Osteocyte (in vitro differentiated cells): Measurements from ENCODE around the gene DOCK3. TPM values are rescaled to one million over a fixed set of nuclear protein-coding genes. Genes with fewer than 3 reads are reported as not detected.

ENCODE experiments used
- DNase-seq: peaks from one replicate; pipeline ENCODE4 v3.0.0; 2021; ENCODE audit warnings: mixed read lengths; ENCODE audit not compliant: unreplicated experiment; ENCODE audit errors: extremely low spot score
- H3K27ac Mint-ChIP-seq: one replicate; pipeline ENCODE4 v1.8.0; 2021; ENCODE audit warnings: mild to moderate bottlenecking, mixed read lengths; ENCODE audit not compliant: unreplicated experiment
- H3K27me3 Mint-ChIP-seq: one replicate; pipeline ENCODE4 v1.8.0; 2021; ENCODE audit warnings: mixed read lengths; ENCODE audit not compliant: unreplicated experiment
- H3K36me3 Mint-ChIP-seq: one replicate; pipeline ENCODE4 v1.8.0; 2021; ENCODE audit warnings: mixed read lengths; ENCODE audit not compliant: unreplicated experiment
- H3K4me1 Mint-ChIP-seq: one replicate; pipeline ENCODE4 v1.8.0; 2021; ENCODE audit warnings: mixed read lengths; ENCODE audit not compliant: unreplicated experiment
- H3K4me3 Mint-ChIP-seq: one replicate; pipeline ENCODE4 v1.8.0; 2021; ENCODE audit warnings: mild to moderate bottlenecking, moderate library complexity, mixed read lengths; ENCODE audit not compliant: unreplicated experiment
- H3K9me3 Mint-ChIP-seq: one replicate; pipeline ENCODE4 v1.8.0; 2021; ENCODE audit warnings: mixed read lengths; ENCODE audit not compliant: unreplicated experiment
- total RNA-seq: library from RNA; stranded (reverse); gene quantifications from 2 replicates; pipeline ENCODE4 v1.2.1, GENCODE V29; 2021
- TF ChIP-seq, protein P1 (sequence below): fragments of 200-600 bp; sonication (generic); IDR thresholded peaks from 2 replicates; pipeline ENCODE4 v1.5.0; 2021; ENCODE audit warnings: antibody characterized with exemption, mild to moderate bottlenecking, moderate library complexity

Gene DOCK3
- total RNA-seq, 1 donor from 2014 or later = 0.24 TPM

- Mint-ChIP-seq H3K36me3 (no peaks in the 10 kb centered on the region), H3K27me3 (no peaks in the 10 kb centered on the region), H3K4me1 (peaks cover 25% of the 10 kb centered on the region), H3K27ac (no peak overlapping the region), H3K4me3 (no peak overlapping the region), H3K9me3 (no peaks in the 10 kb centered on the region)
- TF ChIP-seq, protein P1, sequence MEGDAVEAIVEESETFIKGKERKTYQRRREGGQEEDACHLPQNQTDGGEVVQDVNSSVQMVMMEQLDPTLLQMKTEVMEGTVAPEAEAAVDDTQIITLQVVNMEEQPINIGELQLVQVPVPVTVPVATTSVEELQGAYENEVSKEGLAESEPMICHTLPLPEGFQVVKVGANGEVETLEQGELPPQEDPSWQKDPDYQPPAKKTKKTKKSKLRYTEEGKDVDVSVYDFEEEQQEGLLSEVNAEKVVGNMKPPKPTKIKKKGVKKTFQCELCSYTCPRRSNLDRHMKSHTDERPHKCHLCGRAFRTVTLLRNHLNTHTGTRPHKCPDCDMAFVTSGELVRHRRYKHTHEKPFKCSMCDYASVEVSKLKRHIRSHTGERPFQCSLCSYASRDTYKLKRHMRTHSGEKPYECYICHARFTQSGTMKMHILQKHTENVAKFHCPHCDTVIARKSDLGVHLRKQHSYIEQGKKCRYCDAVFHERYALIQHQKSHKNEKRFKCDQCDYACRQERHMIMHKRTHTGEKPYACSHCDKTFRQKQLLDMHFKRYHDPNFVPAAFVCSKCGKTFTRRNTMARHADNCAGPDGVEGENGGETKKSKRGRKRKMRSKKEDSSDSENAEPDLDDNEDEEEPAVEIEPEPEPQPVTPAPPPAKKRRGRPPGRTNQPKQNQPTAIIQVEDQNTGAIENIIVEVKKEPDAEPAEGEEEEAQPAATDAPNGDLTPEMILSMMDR = no peak
- no peak for DNase-seq
Measured at GRCh38 chr3:51382076-51382745, 707.5 kb downstream of the DOCK3 start.

DNA sequence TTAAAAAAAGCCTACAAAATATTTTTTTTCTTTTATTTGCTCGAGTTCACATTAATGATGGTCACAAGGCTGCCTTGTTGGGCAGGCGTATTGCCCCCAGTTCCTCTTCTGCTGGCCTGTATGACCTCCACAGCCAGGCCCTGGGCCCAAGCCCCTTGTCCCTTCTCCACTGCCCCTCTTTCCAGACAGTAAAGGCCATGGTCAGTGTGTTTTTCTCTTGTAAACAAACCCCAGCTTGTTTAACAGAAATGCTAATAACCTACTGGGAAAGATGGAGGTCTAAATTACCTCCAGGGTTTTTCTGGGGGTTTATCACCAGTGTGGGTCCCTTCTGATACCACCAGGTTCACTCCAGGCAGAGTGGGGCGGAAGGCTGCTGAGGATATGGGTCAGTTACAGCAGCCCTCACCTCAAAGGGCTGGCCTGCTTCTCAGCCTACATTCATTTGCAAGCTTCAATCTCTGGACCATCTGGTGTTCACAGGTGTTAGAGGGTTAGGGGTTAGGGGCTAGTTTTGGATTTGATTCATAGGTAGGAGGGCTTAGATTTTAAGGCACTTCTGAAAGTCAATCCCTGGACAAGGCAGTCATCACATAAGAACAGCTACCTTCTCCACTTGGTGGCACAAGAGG lies 708.3 kb downstream of the DOCK3 start:
- peaks cover 33% of the 10 kb centered on the region for H3K4me1 Mint-ChIP-seq
- TF ChIP-seq, protein P1 = no peak
- H3K4me3 Mint-ChIP-seq = peak overlapping the region; percentile 96
- H3K27me3 Mint-ChIP-seq = no peaks in the 10 kb centered on the region
- H3K27ac Mint-ChIP-seq = no peak overlapping the region
- H3K36me3 Mint-ChIP-seq = peaks cover 4% of the 10 kb centered on the region
- no peak for DNase-seq
- no peaks in the 10 kb centered on the region for H3K9me3 Mint-ChIP-seq

DNA sequence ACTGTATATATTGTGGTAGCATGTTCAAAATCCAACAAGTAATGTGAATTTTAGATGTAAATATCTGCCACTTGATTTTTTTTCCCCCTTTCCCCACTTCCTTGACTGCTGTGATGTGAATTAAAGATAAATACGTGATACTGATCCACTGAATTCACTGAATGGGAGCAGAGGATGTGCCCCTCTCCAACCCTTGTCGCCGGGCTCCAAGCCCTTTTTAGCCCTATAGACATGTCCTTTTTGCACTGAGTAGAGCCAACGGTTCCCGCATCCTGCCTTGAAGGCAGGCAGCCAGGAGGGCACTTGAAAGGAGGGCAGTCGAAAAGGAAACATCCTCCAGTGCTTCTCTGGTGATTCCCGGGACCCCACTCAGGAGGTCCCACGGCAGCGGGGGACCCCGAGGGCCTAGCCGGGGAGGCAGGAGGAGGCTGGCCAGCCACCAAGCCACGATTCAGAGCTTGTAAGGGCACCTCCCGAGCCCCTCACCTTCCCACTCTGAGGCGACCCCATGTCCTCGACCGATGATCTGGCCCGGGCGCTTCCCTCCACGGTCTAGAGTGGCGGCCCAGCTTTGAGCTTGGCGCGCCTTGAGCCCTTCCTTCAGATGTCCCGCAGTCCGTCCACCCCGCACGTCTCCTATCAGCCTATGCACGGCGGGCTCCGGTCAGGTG lies 709.5 kb downstream of the DOCK3 start:
- DNase-seq = no peak
- no peaks in the 10 kb centered on the region for H3K9me3 Mint-ChIP-seq
- peak overlapping the region; percentile 97 for H3K27ac Mint-ChIP-seq
- H3K36me3 Mint-ChIP-seq = peaks cover 8% of the 10 kb centered on the region
- TF ChIP-seq, protein P1 = no peak
- peaks cover 37% of the 10 kb centered on the region for H3K4me1 Mint-ChIP-seq
- no peaks in the 10 kb centered on the region for H3K27me3 Mint-ChIP-seq
- H3K4me3 Mint-ChIP-seq = peak overlapping the region; percentile 96

DNA sequence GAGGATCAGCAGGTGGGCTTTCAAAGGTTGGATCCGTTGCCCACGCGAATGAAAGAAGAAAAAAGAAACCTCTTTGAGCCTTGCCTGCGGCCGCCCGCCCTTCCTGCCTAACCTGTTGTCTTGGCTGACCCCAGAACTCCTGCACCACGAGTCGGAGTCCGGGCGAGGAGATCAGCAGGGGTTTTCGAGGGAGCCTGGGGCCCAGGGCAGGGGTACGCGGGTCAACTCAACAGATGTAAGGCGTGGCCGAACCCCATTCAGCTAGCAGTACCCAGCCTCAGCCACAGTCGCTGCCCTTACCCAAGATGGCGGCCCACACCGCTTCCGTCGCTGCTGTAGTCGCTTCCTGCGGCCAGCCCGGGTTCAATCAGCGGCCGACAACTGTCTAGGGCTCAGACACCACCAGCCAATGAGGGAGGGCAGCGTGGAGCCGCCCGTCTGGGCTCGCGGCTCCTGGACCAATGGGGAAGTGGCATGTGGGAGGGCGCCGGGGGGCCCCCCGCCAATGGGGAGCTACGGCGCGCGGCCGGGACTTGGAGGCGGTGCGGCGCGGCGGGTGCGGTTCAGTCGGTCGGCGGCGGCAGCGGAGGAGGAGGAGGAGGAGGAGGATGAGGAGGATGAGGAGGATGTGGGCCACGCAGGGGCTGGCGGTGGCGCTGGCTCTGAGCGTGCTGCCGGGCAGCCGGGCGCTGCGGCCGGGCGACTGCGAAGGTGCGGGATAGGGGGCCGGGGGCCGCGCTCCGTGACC lies 710.2 kb downstream of the DOCK3 start, which contains the start of gene MANF:
Gene MANF (plus strand): TSS at position 566 of the 748 bp plus-strand sequence. CDS start 52 bp downstream, at position 618.
- DNase-seq = peak; percentile 99
- peak within 1 kb of the TSS; percentile 96 for H3K4me3 Mint-ChIP-seq
- H3K27ac Mint-ChIP-seq = peak within 1 kb of the TSS; percentile 97
- no peaks in the 10 kb centered on the region for H3K27me3 Mint-ChIP-seq
- TF ChIP-seq, protein P1 = no peak
- H3K9me3 Mint-ChIP-seq = no peaks in the 10 kb centered on the region
- peaks cover 40% of the 10 kb centered on the region for H3K4me1 Mint-ChIP-seq
- H3K36me3 Mint-ChIP-seq = peaks cover 10% of the 10 kb centered on the region
